ENCODE measurements around the gene MAP3K13. TPM values are rescaled to one million over a fixed set of nuclear protein-coding genes. Genes with fewer than 3 reads are reported as not detected.

MAP3K13 gene
- total RNA-seq (1 to 10 TPM; 8.7 to 9.3 TPM), polyA plus RNA-seq (10 to 100 TPM; 41.5 to 47.9 TPM)

GRCh38 chr3:185362850-185363661, at the start of gene MAP3K13:
Gene MAP3K13 (plus strand): TSS chr3:185363136. CDS start chr3:185428582, 65,446 bp downstream.
- Mint-ChIP-seq H3K4me3 (peak within 1 kb of the TSS; percentile 69 to 87 (median 81)), H3K4me1 (peaks cover 6 to 11% (median 9%) of the 10 kb centered on the region in 4 donors), H3K27ac (no peak within 1 kb of the TSS), H3K9me3 (no peaks in the 10 kb centered on the region), H3K36me3 (no peaks in the 10 kb centered on the region), H3K27me3 (peaks cover 27 to 31% of the 10 kb centered on the region in 2 donors)
- Histone ChIP-seq H3K9me3 (ENCODE audit: control insufficient read depth in 1 of 2, low read length in 2 of 2) (no peaks in the 10 kb centered on the region), H3K4me1 (ENCODE audit: insufficient read depth, low read length) (peaks cover 8% of the 10 kb centered on the region), H3K27me3 (ENCODE audit: insufficient read depth, low read length) (peaks cover 6% of the 10 kb centered on the region), H3K36me3 (ENCODE audit: insufficient read depth, low read length) (no peaks in the 10 kb centered on the region), H3K27ac (ENCODE audit: low read depth, low read length) (no peak within 1 kb of the TSS), H3K4me3 (ENCODE audit: low read length in 2 of 2) (peak within 1 kb of the TSS; percentile 15 to 17)
- POLR2A ChIA-PET (ENCODE audit: partially characterized antibody) = no interaction called here
- intact Hi-C loops (cut with micrococcal nuclease) = no loop called here
- CTCF ChIA-PET (ENCODE audit: partially characterized antibody) = no interaction called here
- DNase-seq = peak in 4 of 5 donors; percentile 10 to 41 (median 24)

- Mint-ChIP-seq H3K9me3 (peaks cover 0 to 16% (median 8%) of the 10 kb centered on the region in 8 donors), H3K27ac (no peak overlapping the region), H3K4me3 (no peak overlapping the region), H3K36me3 (peaks cover 5 to 15% of the 10 kb centered on the region in 2 donors), H3K4me1 (no peaks in the 10 kb centered on the region), H3K27me3 (peaks cover 3 to 4% of the 10 kb centered on the region in 2 donors)
- H3K4me1 ChIP-seq (ENCODE audit: insufficient read depth, low read length) = no peaks in the 10 kb centered on the region
- H3K27me3 ChIP-seq (ENCODE audit: insufficient read depth, low read length) = no peaks in the 10 kb centered on the region
- no peak overlapping the region for H3K27ac ChIP-seq (ENCODE audit: low read depth, low read length)
- intact Hi-C loops (cut with micrococcal nuclease) = no loop called here
- ChIA-PET CTCF (ENCODE audit: partially characterized antibody) (no interaction called here), POLR2A (ENCODE audit: partially characterized antibody) (no interaction called here)
- DNase-seq = no peak
- H3K9me3 ChIP-seq (ENCODE audit: control insufficient read depth in 1 of 2, low read length in 2 of 2) = peaks cover 0 to 4% of the 10 kb centered on the region in 2 donors
- no peak overlapping the region for H3K4me3 ChIP-seq (ENCODE audit: low read length in 2 of 2)
- H3K36me3 ChIP-seq (ENCODE audit: insufficient read depth, low read length) = no peaks in the 10 kb centered on the region
These were observed 49.2 kb upstream of the MAP3K13 start for GRCh38 chr3:185313693-185314246.

- H3K27me3 ChIP-seq (ENCODE audit: insufficient read depth, low read length) = no peaks in the 10 kb centered on the region
- no peak overlapping the region for H3K4me3 Mint-ChIP-seq
- intact Hi-C loops (cut with micrococcal nuclease) = no loop called here
- H3K27ac Mint-ChIP-seq = no peak overlapping the region
- H3K4me1 ChIP-seq (ENCODE audit: insufficient read depth, low read length) = no peaks in the 10 kb centered on the region
- no peak overlapping the region for H3K4me3 ChIP-seq (ENCODE audit: low read length in 2 of 2)
- CTCF ChIA-PET (ENCODE audit: partially characterized antibody) = no interaction called here
- H3K36me3 ChIP-seq (ENCODE audit: insufficient read depth, low read length) = no peaks in the 10 kb centered on the region
- no peaks in the 10 kb centered on the region for H3K36me3 Mint-ChIP-seq
- no peaks in the 10 kb centered on the region for H3K4me1 Mint-ChIP-seq
- no peaks in the 10 kb centered on the region for H3K9me3 ChIP-seq (ENCODE audit: control insufficient read depth in 1 of 2, low read length in 2 of 2)
- H3K27me3 Mint-ChIP-seq = peaks cover 2 to 3% of the 10 kb centered on the region in 2 donors
- H3K9me3 Mint-ChIP-seq = no peaks in the 10 kb centered on the region
- POLR2A ChIA-PET (ENCODE audit: partially characterized antibody) = no interaction called here
- DNase-seq = no peak
- H3K27ac ChIP-seq (ENCODE audit: low read depth, low read length) = no peak overlapping the region
These were observed 46.1 kb upstream of the MAP3K13 start for GRCh38 chr3:185316740-185317412.

GRCh38 chr3:185317674-185318073, 45.3 kb upstream of the MAP3K13 start:
- Histone ChIP-seq H3K36me3 (ENCODE audit: insufficient read depth, low read length) (no peaks in the 10 kb centered on the region), H3K27ac (ENCODE audit: low read depth, low read length) (no peak overlapping the region), H3K27me3 (ENCODE audit: insufficient read depth, low read length) (no peaks in the 10 kb centered on the region), H3K4me1 (ENCODE audit: insufficient read depth, low read length) (no peaks in the 10 kb centered on the region), H3K9me3 (ENCODE audit: control insufficient read depth in 1 of 2, low read length in 2 of 2) (no peaks in the 10 kb centered on the region), H3K4me3 (ENCODE audit: low read length in 2 of 2) (no peak overlapping the region)
- Mint-ChIP-seq H3K4me1 (no peaks in the 10 kb centered on the region), H3K27ac (no peak overlapping the region), H3K27me3 (peaks cover 2 to 3% of the 10 kb centered on the region in 2 donors), H3K36me3 (no peaks in the 10 kb centered on the region), H3K9me3 (no peaks in the 10 kb centered on the region), H3K4me3 (no peak overlapping the region)
- POLR2A ChIA-PET (ENCODE audit: partially characterized antibody) = no interaction called here
- DNase-seq = no peak
- CTCF ChIA-PET (ENCODE audit: partially characterized antibody) = no interaction called here
- intact Hi-C loops (cut with micrococcal nuclease) = no loop called here

DNA sequence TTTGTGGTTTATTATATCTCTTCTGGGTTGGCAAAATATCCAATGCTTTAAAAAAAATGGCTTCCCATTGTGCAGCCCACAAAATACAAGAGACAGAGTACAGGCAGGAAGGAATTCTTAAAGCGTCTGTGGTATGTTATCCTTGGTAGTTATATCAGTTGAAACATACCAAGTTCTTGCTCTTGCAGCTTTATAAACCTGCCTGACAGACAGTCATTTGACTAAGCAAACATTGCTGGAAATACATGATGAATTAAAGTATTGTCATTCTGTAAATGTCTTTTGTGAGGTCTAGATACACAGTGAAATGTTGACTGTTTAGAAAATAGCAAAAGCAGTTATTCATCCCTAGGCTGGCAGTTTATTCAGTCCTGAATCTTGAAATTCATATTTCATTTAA, 44.8 kb upstream of the MAP3K13 start:
- DNase-seq = no peak
- no peak overlapping the region for H3K4me3 Mint-ChIP-seq
- H3K9me3 Mint-ChIP-seq = no peaks in the 10 kb centered on the region
- intact Hi-C loops (cut with micrococcal nuclease) = no loop called here
- no peaks in the 10 kb centered on the region for H3K9me3 ChIP-seq (ENCODE audit: control insufficient read depth in 1 of 2, low read length in 2 of 2)
- peaks cover 2 to 3% of the 10 kb centered on the region in 2 donors for H3K27me3 Mint-ChIP-seq
- no peak overlapping the region for H3K27ac ChIP-seq (ENCODE audit: low read depth, low read length)
- ChIA-PET POLR2A (ENCODE audit: partially characterized antibody) (no interaction called here), CTCF (ENCODE audit: partially characterized antibody) (no interaction called here)
- no peaks in the 10 kb centered on the region for H3K36me3 ChIP-seq (ENCODE audit: insufficient read depth, low read length)
- no peak overlapping the region for H3K27ac Mint-ChIP-seq
- H3K4me3 ChIP-seq (ENCODE audit: low read length in 2 of 2) = no peak overlapping the region
- H3K27me3 ChIP-seq (ENCODE audit: insufficient read depth, low read length) = no peaks in the 10 kb centered on the region
- H3K4me1 ChIP-seq (ENCODE audit: insufficient read depth, low read length) = no peaks in the 10 kb centered on the region
- H3K4me1 Mint-ChIP-seq = no peaks in the 10 kb centered on the region
- no peaks in the 10 kb centered on the region for H3K36me3 Mint-ChIP-seq

GRCh38 chr3:185319801-185320200, 43.1 kb upstream of the MAP3K13 start:
- no peak for DNase-seq
- ChIA-PET CTCF (ENCODE audit: partially characterized antibody) (no interaction called here), POLR2A (ENCODE audit: partially characterized antibody) (no interaction called here)
- Mint-ChIP-seq H3K4me3 (no peak overlapping the region), H3K9me3 (peaks cover 0 to 2% (median 0%) of the 10 kb centered on the region in 8 donors), H3K4me1 (no peaks in the 10 kb centered on the region), H3K36me3 (peaks cover 0 to 4% of the 10 kb centered on the region in 2 donors), H3K27me3 (peaks cover 3 to 5% of the 10 kb centered on the region in 2 donors), H3K27ac (no peak overlapping the region)
- no peaks in the 10 kb centered on the region for H3K27me3 ChIP-seq (ENCODE audit: insufficient read depth, low read length)
- H3K36me3 ChIP-seq (ENCODE audit: insufficient read depth, low read length) = no peaks in the 10 kb centered on the region
- intact Hi-C loops (cut with micrococcal nuclease) = no loop called here
- H3K4me3 ChIP-seq (ENCODE audit: low read length in 2 of 2) = no peak overlapping the region
- no peaks in the 10 kb centered on the region for H3K9me3 ChIP-seq (ENCODE audit: control insufficient read depth in 1 of 2, low read length in 2 of 2)
- no peaks in the 10 kb centered on the region for H3K4me1 ChIP-seq (ENCODE audit: insufficient read depth, low read length)
- H3K27ac ChIP-seq (ENCODE audit: low read depth, low read length) = no peak overlapping the region

DNA sequence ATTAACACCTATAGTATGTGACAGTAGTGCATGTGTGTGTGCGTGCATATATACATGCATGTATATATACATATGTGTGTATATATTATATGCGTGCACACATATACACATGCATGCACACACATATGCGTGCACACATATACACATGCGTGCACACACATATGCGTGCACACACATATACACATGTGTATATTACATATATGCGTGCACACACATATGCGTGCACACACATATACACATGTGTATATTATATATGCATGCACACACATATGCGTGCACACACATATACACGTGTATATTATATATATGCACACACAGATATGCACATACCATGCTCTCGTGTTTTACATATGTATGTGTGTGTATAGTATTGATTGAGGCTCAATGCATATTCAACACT, 42.0 kb upstream of the MAP3K13 start:
- Histone ChIP-seq H3K4me1 (ENCODE audit: insufficient read depth, low read length) (no peaks in the 10 kb centered on the region), H3K4me3 (ENCODE audit: low read length in 2 of 2) (no peak overlapping the region), H3K27ac (ENCODE audit: low read depth, low read length) (no peak overlapping the region), H3K36me3 (ENCODE audit: insufficient read depth, low read length) (no peaks in the 10 kb centered on the region), H3K9me3 (ENCODE audit: control insufficient read depth in 1 of 2, low read length in 2 of 2) (no peaks in the 10 kb centered on the region), H3K27me3 (ENCODE audit: insufficient read depth, low read length) (no peaks in the 10 kb centered on the region)
- Mint-ChIP-seq H3K27me3 (peaks cover 3 to 6% of the 10 kb centered on the region in 2 donors), H3K4me3 (no peak overlapping the region), H3K4me1 (no peaks in the 10 kb centered on the region), H3K27ac (no peak overlapping the region), H3K36me3 (peaks cover 0 to 4% of the 10 kb centered on the region in 2 donors), H3K9me3 (peaks cover 0 to 2% (median 0%) of the 10 kb centered on the region in 8 donors)
- no peak for DNase-seq
- ChIA-PET CTCF (ENCODE audit: partially characterized antibody) (no interaction called here), POLR2A (ENCODE audit: partially characterized antibody) (no interaction called here)
- intact Hi-C loops (cut with micrococcal nuclease) = no loop called here
